Activated T-cell treated with anti-CD3 and anti-CD28 coated beads for 1 hour (primary cell): ENCODE measurements around the gene RAD51B.
"Not testable (repeated sequence)": the region's sequence is repeated elsewhere in the genome, so short reads cannot be mapped to it uniquely, and the experiment has no call there.

Experiments used
- DNase-seq: peaks from one replicate; pipeline ENCODE4 v3.0.0-alpha.2; 2020; ENCODE audit warnings: low read depth

The RAD51B gene

GRCh38 chr14:68079941-68080697 lies 260.5 kb downstream of the RAD51B start:
- DNase-seq = no peak

GRCh38 chr14:68081489-68081888 lies 261.9 kb downstream of the RAD51B start:
- no peak for DNase-seq

GRCh38 chr14:68082698-68083291 lies 263.2 kb downstream of the RAD51B start:
- no peak for DNase-seq

GRCh38 chr14:68084256-68084655 lies 264.7 kb downstream of the RAD51B start:
- no peak for DNase-seq

- DNase-seq = no peak
These were observed 266.2 kb downstream of the RAD51B start for GRCh38 chr14:68085742-68086141.

GRCh38 chr14:68088451-68088854 lies 268.9 kb downstream of the RAD51B start:
- no peak for DNase-seq

- no peak for DNase-seq
These were observed 269.7 kb downstream of the RAD51B start for GRCh38 chr14:68089146-68089731.

GRCh38 chr14:68094158-68094557 lies 274.6 kb downstream of the RAD51B start:
- DNase-seq = no peak

GRCh38 chr14:68094752-68095151 lies 275.2 kb downstream of the RAD51B start:
- no peak for DNase-seq

- no peak for DNase-seq
These were observed 278.1 kb downstream of the RAD51B start for GRCh38 chr14:68097727-68098126.

GRCh38 chr14:68098834-68099233 lies 279.3 kb downstream of the RAD51B start:
- no peak for DNase-seq

GRCh38 chr14:68099495-68100045 lies 280.0 kb downstream of the RAD51B start:
- DNase-seq = no peak

- DNase-seq = not testable (repeated sequence)
These were observed 282.2 kb downstream of the RAD51B start for GRCh38 chr14:68101715-68102301.

GRCh38 chr14:68103853-68104252 lies 284.3 kb downstream of the RAD51B start:
- DNase-seq = no peak

GRCh38 chr14:68104518-68104917 lies 284.9 kb downstream of the RAD51B start:
- no peak for DNase-seq

- no peak for DNase-seq
These were observed 286.2 kb downstream of the RAD51B start for GRCh38 chr14:68105816-68106215.

- no peak for DNase-seq
These were observed 286.9 kb downstream of the RAD51B start for GRCh38 chr14:68106456-68106855.

- no peak for DNase-seq
These were observed 287.3 kb downstream of the RAD51B start for GRCh38 chr14:68106905-68107304.

- DNase-seq = no peak
These were observed 289.7 kb downstream of the RAD51B start for GRCh38 chr14:68109132-68109900.

- DNase-seq = no peak
These were observed 291.7 kb downstream of the RAD51B start for GRCh38 chr14:68111097-68111852.

- DNase-seq = no peak
These were observed 292.3 kb downstream of the RAD51B start for GRCh38 chr14:68111853-68112270.
